Left ventricle myocardium inferior (tissue), 1 donor: ENCODE data around the gene CACNG7. TPM values are rescaled to one million over a fixed set of nuclear protein-coding genes. Genes with fewer than 3 reads are reported as not detected.

ENCODE experiments used
- DNase-seq: peaks from one replicate; pipeline ENCODE4 v3.0.0-alpha.2; 2020
- H3K27ac ChIP-seq: fragments of 200-600 bp; replicated peaks from 2 replicates; pipeline ENCODE4 v1.8.0; 2021
- H3K27me3 ChIP-seq: fragments of 200-600 bp; 2 replicates; pipeline ENCODE4 v1.8.0; 2021; ENCODE audit warnings: low read depth
- H3K36me3 ChIP-seq: fragments of 200-600 bp; 2 replicates; pipeline ENCODE4 v1.8.0; 2021
- H3K4me1 ChIP-seq: fragments of 200-600 bp; 2 replicates; pipeline ENCODE4 v1.8.0; 2021
- H3K4me3 ChIP-seq: fragments of 200-600 bp; 2 replicates; pipeline ENCODE4 v1.8.0; 2021; ENCODE audit warnings: mild to moderate bottlenecking, moderate library complexity
- H3K9me3 ChIP-seq: fragments of 200-600 bp; replicated peaks from 2 replicates; pipeline ENCODE4 v1.8.0; 2021
- intact Hi-C: fragments of 100-400 bp; cut with micrococcal nuclease; formaldehyde crosslinking; loops from one replicate; pipeline ENCODE4 v1.11.0; 2022
- total RNA-seq: library from RNA; stranded (reverse); fragmentation: NEBNext Ultra II Directional; extraction: Animal tissue kit (Norgen Biotek cat#: 25700); gene quantifications from one replicate; pipeline ENCODE4 v1.2.1, GENCODE V29; 2021
- TF ChIP-seq, protein P1 (sequence below): fragments of 200-600 bp; IDR thresholded peaks from 2 replicates; pipeline ENCODE4 v1.8.0; 2021; ENCODE audit warnings: antibody characterized with exemption, mild to moderate bottlenecking, borderline replicate concordance
- donor health status: DM: no; HTN: yes; CAD: no; lungs with severe emphysema.

Gene CACNG7
- total RNA-seq, 1 donor from 2014 or later = not detected

DNA sequence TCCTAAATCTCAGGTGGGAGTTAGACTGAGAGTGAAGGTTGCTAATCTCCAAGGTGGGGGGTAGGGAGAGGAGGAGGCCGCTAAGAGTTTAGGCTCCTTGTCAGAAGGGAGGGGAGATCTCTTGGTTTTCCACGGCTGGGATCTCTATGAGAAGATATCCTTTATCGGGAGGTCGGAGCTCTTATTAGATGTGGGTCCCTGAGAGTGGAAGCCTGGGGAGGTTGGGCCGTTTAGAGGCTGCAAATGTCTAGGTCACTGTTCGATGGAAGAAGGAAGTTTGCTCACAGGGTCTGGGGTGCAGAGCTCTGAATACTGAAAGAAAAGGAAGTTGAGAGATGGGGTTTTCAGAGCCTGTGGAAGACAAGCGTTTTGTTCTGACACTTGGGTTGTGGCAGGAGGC, 37.6 kb upstream of the CACNG7 start:
- Histone ChIP-seq H3K4me3 (no peak overlapping the region), H3K4me1 (peaks cover 71% of the 10 kb centered on the region), H3K9me3 (no peaks in the 10 kb centered on the region), H3K27ac (peak overlapping the region; percentile 33), H3K36me3 (peaks cover 47% of the 10 kb centered on the region), H3K27me3 (no peaks in the 10 kb centered on the region)
- intact Hi-C loops = no loop called here
- TF ChIP-seq, protein P1, sequence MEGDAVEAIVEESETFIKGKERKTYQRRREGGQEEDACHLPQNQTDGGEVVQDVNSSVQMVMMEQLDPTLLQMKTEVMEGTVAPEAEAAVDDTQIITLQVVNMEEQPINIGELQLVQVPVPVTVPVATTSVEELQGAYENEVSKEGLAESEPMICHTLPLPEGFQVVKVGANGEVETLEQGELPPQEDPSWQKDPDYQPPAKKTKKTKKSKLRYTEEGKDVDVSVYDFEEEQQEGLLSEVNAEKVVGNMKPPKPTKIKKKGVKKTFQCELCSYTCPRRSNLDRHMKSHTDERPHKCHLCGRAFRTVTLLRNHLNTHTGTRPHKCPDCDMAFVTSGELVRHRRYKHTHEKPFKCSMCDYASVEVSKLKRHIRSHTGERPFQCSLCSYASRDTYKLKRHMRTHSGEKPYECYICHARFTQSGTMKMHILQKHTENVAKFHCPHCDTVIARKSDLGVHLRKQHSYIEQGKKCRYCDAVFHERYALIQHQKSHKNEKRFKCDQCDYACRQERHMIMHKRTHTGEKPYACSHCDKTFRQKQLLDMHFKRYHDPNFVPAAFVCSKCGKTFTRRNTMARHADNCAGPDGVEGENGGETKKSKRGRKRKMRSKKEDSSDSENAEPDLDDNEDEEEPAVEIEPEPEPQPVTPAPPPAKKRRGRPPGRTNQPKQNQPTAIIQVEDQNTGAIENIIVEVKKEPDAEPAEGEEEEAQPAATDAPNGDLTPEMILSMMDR = no peak
- DNase-seq = no peak

DNA sequence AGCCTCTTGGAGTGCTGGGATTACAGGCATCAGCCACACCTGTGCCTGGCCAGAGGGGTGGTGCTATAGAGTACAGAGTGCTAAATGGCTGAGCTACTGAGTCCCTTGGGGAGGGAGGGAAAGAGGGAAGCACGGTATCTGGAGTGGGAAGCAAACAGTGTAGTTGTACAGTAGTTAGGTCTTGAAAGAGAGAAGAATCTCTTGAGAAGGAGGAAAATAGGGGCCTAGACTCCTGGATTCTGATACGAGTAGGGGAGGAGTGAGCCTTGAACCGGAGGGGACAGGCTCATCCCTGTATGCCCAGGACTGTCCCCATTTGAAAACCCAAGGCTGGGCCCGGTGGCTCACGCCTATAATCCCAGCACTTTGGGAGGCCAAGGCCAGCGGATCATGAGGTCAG, 36.3 kb upstream of the CACNG7 start:
- Histone ChIP-seq H3K27me3 (no peaks in the 10 kb centered on the region), H3K9me3 (no peaks in the 10 kb centered on the region), H3K4me1 (peaks cover 60% of the 10 kb centered on the region), H3K36me3 (peaks cover 50% of the 10 kb centered on the region), H3K27ac (no peak overlapping the region), H3K4me3 (no peak overlapping the region)
- TF ChIP-seq, protein P1 = no peak
- intact Hi-C loops = no loop called here
- DNase-seq = no peak

DNA sequence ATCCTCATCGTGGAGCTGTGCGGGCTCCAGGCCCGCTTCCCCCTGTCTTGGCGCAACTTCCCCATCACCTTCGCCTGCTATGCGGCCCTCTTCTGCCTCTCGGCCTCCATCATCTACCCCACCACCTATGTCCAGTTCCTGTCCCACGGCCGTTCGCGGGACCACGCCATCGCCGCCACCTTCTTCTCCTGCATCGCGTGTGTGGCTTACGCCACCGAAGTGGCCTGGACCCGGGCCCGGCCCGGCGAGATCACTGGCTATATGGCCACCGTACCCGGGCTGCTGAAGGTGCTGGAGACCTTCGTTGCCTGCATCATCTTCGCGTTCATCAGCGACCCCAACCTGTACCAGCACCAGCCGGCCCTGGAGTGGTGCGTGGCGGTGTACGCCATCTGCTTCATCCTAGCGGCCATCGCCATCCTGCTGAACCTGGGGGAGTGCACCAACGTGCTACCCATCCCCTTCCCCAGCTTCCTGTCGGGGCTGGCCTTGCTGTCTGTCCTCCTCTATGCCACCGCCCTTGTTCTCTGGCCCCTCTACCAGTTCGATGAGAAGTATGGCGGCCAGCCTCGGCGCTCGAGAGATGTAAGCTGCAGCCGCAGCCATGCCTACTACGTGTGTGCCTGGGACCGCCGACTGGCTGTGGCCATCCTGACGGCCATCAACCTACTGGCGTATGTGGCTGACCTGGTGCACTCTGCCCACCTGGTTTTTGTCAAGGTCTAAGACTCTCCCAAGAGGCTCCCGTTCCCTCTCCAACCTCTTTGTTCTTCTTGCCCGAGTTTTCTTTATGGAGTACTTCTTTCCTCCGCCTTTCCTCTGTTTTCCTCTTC, 35.1 kb upstream of the CACNG7 start:
- Histone ChIP-seq H3K27ac (no peak overlapping the region), H3K4me1 (peaks cover 54% of the 10 kb centered on the region), H3K9me3 (no peaks in the 10 kb centered on the region), H3K27me3 (no peaks in the 10 kb centered on the region), H3K4me3 (no peak overlapping the region), H3K36me3 (peaks cover 50% of the 10 kb centered on the region)
- DNase-seq = no peak
- intact Hi-C loops = no loop called here
- TF ChIP-seq, protein P1 = no peak

DNA sequence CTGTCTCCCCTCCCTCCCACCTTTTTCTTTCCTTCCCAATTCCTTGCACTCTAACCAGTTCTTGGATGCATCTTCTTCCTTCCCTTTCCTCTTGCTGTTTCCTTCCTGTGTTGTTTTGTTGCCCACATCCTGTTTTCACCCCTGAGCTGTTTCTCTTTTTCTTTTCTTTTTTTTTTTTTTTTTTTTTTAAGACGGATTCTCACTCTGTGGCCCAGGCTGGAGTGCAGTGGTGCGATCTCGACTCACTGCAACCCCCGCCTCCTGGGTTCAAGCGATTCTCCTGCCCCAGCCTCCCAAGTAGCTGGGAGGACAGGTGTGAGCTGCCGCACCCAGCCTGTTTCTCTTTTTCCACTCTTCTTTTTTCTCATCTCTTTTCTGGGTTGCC, 34.5 kb upstream of the CACNG7 start:
- DNase-seq = no peak
- Histone ChIP-seq H3K27ac (no peak overlapping the region), H3K9me3 (no peaks in the 10 kb centered on the region), H3K4me3 (no peak overlapping the region), H3K4me1 (peaks cover 52% of the 10 kb centered on the region), H3K27me3 (peaks cover 2% of the 10 kb centered on the region), H3K36me3 (peaks cover 50% of the 10 kb centered on the region)
- TF ChIP-seq, protein P1 = no peak
- intact Hi-C loops = no loop called here

DNA sequence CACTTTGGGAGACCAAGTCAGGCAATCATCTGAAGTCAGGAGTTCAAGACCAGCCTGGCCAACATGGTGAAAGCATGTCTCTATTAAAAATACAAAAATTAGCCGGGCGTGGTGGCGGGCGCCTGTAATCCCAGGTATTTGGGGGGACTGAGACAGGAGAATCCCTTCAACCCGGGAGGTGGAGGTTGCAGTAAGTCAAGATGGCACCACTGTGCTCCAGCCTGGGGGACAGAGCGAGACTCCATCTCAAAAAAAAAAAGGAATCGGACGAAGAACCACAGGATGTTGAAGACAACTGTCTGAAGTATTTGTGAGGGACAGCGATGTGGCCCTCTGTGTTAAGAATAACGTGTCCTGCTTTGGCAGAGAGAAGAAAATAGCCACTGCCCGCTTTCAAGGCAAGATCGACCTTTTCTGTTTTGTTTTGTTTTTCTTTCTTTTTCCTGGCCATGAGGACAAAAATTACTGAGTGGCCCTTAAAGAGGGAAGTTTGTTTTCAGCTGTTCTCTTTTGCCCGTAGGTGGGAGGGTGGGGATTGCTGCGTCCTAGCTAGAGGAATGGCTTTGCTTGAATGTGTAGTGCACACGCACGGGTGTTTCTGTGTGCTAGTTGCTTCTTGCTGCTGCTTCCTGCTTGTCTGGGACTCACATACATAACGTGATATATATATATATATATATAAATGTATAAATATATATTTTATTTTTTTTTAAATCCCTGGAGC, 33.3 kb upstream of the CACNG7 start:
- TF ChIP-seq, protein P1 = no peak
- Histone ChIP-seq H3K4me1 (peaks cover 49% of the 10 kb centered on the region), H3K27ac (no peak overlapping the region), H3K9me3 (no peaks in the 10 kb centered on the region), H3K4me3 (no peak overlapping the region), H3K27me3 (peaks cover 9% of the 10 kb centered on the region), H3K36me3 (peaks cover 50% of the 10 kb centered on the region)
- DNase-seq = no peak
- intact Hi-C loops = no loop called here
